ENCODE measurements around the gene AP3S1.
"Not testable (repeated sequence)": the region's sequence is repeated elsewhere in the genome, so short reads cannot be mapped to it uniquely, and the experiment has no call there.

AP3S1 gene

DNA sequence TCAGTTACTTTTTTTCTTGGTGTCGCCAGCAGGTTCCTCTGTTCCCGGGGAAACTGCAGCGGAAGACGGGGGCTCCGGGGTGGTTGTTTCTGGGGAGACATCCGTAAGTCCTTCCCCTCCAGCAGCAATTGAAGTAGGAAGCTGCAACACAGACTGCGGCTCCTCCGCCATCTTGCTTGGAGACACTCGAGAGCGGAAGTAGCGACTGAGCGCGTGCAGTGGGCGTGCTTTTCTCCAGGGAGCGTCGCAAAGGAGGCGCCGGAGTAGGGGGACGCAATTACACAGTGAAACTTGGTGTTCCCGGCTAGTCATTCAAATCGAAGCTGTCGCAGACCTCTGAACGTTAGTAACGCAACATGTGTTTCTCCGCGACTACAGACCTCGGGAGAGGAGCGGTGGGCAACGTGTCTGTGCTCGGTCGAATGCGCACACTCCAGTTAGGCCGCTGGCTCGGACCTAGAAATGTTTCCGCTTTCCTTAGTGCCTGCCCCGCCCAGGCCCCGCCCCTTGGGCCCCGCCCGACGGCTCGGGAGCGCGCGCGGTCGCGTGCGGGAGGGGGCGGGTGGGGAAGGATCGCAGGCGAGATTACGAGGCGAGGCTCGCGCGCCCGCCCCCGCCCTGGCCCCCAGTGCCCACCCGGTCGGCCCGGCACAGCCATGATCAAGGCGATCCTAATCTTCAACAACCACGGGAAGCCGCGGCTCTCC is at the start of gene AP3S1, which contains the start of gene ATG12:
Gene AP3S1, plus strand, starts transcription at position 554 of the 707 bp plus-strand sequence. Its CDS starts 103 bp downstream, at position 657.
Gene ATG12, minus strand, starts transcription at position 184 of the 707 bp plus-strand sequence. Its CDS starts 13 bp downstream, at position 171.
- peak within 1 kb of the TSS; percentile 88 for H3K4me3 ChIP-seq (ENCODE audit: low read depth, low read length)

DNA sequence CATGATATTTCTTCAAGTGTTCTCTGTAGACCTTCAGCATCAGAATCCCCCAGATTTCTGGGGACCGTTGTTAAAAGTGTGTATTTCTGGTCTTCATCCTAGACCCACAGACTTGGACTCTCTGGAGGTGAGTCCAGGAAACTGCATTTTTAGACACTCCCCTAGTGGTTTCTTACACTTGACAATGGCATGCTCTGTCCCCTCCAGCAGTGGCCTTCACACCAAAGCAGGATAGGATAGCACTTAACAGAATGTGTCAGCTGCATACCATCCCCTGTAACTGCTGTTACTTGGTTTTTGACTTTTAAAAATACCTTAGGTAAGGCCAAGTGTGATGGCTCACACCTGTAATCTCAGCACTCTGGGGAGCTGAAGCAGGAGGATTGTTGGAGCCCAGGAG is 46.0 kb upstream of the AP3S1 start:
- no peak overlapping the region for H3K4me3 ChIP-seq (ENCODE audit: low read depth, low read length)

DNA sequence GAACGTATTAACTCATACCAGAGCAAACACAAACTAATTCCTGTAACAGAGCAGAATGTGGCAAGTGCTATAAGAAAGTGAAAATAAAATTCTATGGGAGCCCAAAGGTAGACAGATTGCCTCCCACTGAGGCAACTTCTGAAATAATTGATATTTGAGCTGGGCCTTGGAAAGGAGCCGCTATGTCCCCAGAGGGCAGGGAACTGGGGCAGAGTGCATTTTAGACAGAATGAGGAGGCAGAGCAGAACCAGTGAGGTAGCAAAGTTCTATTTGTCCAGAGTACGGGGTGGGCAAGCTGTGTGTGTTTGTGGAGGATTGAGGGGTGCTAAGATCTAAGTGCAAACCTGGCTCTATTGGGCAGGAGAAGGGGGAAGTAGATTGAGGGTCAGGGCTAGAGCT is 45.1 kb upstream of the AP3S1 start:
- no peak overlapping the region for H3K4me3 ChIP-seq (ENCODE audit: low read depth, low read length)

DNA sequence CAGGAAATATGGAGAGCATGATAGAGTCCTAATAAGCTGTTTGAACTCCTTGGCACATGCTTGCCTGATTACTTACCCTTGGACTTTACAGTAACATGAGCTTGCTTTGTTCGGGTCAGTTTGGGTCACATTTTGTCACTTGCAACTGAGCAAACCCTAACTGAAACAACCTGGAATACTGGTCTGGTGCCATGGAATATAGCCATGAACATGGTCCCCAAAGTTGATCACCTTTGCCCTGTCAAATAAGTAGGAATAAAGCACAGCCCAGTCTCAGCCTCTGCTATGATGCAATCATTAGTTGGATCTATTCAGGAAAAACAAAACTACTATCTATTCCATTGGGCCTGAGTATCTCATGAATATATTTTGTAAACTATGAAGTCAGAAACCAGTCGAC is 43.5 kb upstream of the AP3S1 start:
- H3K4me3 ChIP-seq (ENCODE audit: low read depth, low read length) = no peak overlapping the region

DNA sequence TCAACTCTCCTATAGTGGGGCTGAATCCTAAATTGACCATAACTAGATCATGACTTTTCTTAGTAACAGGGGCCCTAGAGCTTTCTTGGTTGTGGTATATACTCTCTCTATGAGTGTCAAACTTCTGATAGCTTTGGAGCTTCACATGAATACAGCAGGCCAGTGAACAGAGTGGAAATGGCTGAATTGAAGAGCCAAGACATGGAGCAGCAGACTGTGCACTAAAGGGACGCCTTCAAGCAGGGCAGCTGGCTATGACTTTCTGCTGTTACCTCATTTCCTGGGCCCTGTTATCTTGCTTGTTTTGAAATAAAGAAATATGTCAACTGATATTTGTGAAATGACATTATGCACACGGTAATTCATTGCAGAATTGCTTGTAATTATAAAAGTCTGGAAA is 41.6 kb upstream of the AP3S1 start:
- H3K4me3 ChIP-seq (ENCODE audit: low read depth, low read length) = no peak overlapping the region

DNA sequence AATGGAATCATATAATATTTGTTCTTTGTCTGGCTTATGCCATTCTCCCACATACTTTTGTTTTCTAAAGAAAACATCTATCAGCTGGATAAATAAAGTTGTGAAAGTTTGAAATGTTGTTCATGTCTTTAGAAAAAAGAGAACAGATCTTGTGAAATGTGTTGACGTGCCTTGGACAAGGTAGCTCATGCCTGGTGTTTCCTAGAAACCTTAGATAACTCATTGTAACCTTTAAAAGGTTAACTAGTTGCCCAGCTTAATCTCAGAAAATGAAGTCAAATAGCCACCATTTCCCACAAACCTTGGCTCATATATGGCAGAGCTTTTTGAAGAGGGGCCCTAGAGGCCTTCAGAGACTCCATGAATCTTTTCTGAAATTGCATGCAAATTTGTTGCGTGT is 40.6 kb upstream of the AP3S1 start:
- H3K4me3 ChIP-seq (ENCODE audit: low read depth, low read length) = no peak overlapping the region

DNA sequence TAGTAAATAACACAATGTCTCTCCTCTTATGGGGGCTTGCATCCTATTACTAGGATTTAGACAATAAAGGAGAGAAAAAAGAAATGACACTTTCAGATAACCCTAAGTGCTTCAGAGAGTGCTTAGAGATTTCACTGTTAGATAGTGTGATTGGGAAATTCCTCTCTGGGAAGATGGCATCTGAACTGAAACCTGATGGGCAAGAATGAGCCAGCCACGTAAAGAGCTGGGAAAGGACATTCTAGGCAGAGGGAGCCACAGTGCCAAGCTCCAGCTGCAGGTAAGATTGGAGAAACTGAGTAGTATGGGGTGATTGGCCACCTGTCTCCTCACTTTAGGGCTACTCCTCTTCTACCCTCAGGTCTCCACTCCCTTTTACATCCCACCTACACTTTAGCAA is 39.8 kb upstream of the AP3S1 start:
- H3K4me3 ChIP-seq (ENCODE audit: low read depth, low read length) = no peak overlapping the region

DNA sequence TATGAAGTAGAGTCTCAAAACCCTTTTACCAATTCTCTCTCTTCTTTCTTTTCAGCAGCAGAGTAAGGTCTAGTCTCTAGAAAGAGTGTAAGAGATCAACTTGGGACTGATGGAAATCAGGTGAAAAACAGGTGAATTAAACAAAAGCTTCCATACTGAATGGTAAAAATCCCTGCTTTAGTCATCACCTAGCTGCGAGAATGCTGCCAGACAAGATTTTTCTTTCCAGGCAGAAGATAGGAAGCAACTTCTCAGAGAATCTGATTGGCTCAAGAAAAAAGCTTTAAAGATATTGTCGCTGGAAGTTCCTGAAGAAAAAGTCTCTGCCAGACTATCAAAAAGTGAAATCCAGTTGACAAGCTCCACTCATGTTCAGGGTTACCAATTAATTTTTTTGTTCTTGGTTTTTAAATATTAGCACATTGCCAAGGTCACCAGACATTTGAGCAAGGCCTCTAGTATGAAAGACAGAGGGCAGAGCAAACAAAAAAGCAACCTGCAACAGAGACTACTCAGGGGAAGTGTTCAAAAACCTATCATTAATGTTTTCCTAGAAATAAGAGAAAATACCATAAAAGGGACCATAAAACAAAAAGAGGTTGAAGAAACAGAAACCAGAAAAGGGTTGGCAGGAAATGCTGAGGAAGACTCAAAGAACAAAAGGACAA is 34.6 kb upstream of the AP3S1 start:
- H3K4me3 ChIP-seq (ENCODE audit: low read depth, low read length) = no peak overlapping the region

DNA sequence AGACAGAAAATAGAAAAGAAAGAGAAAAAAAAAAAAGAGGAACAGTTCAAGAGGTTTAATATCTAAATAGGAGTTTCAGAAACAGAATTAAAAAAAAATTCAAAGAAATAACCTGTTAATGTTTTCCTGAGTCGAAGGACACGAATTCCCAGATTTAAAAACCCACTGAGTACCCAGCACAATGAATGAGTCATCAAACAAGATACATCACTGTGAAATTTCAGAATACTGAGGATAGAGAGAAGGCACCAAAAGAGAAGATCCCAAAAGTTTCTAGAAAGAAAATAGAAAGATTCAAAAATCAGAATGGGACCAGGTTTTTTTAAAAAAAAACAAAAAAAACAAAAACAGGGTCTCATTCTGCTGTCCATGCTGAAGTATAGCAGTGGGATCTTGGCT is 34.1 kb upstream of the AP3S1 start:
- H3K4me3 ChIP-seq (ENCODE audit: low read depth, low read length) = no peak overlapping the region

DNA sequence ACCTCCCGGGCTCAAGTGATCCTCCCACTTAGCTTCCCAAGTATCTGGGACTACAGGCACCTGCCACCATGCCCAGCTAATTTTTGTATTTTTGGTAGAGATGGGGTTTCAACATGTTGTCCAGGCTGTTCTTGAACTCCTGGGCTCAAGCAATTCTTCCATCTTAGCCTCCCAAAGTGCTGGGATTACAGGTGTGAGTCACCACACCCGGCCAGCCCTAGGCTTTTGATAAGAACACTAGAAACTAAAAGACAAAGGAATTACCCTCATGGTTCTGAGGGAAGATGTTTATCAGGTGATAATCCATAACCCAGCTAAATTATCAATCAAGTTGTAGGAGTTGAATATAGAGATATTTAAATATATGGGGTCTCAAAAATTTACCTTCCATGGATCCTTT is 33.7 kb upstream of the AP3S1 start:
- H3K4me3 ChIP-seq (ENCODE audit: low read depth, low read length) = not testable (repeated sequence)

DNA sequence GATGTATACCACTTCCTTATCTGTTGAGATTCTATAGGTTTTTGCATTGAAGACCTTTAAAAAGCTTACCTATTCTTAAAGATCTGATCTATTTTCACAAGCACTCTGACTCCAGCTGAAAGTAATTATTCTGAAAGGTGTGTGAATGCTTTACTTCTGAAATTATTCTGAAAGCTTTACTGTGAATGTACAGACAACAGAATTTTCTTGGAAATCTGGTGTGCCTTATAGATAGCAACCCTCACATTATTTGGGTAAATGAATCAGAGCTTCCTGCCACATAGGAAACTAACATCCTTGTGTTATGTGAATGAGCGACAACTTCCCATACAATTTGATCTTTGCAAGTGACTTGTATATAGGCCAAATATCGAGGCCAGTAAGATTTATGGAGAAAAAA is 31.8 kb upstream of the AP3S1 start:
- H3K4me3 ChIP-seq (ENCODE audit: low read depth, low read length) = no peak overlapping the region

DNA sequence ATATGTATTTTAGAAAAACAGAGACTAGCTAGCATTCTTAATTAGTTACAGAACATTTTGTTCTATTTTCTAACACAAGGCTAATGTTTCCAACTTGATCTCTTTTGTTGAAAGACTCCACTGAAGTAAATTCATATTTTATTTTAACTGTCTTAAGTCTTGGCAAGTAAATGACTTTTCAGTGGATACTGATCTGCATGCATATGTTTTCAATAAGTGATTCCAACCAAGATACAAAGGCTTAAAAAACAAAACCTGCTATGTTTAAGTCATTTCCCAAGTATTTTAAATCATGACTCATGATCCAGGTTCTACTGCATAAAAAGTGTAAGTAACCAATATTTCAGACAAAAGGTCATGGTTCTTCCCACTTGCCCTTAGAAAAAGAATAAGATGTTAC is 31.0 kb upstream of the AP3S1 start:
- H3K4me3 ChIP-seq (ENCODE audit: low read depth, low read length) = no peak overlapping the region

DNA sequence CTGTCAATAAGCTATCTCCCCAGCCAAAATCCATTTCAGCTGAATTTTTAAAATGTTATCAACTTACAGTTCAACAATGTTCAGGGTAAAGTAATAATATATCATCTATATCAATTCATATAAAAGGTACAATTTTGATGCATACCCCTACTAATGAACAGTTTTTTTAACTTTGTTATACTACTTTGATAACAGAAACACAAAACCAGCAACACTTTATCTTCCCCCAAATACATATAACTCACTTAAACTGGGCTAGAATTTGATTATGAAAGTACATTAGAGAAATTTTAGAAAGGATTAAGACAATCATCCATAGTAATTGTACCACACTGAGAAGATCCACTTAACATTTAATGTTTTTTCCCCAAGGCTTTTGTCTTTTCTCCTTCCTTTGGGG is 30.3 kb upstream of the AP3S1 start:
- H3K4me3 ChIP-seq (ENCODE audit: low read depth, low read length) = no peak overlapping the region

DNA sequence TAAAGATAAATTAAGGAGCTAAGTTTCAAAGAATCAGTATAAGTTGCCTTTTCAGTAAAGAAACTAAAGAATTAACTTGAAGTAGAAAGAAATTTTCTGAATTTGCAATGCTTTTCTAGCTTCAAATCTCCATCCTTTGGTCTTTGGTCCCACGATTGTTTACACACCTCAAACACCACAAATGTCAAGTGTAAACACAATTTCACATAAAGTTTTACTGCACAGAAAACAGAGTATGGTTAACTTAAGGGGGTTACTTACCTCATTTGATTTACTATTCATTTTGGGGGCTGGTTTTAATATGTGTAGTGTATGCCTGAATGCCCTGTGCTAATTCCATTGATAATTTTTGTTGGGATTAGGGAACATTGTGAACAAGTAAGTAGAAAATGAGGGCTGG is 29.4 kb upstream of the AP3S1 start:
- H3K4me3 ChIP-seq (ENCODE audit: low read depth, low read length) = no peak overlapping the region

DNA sequence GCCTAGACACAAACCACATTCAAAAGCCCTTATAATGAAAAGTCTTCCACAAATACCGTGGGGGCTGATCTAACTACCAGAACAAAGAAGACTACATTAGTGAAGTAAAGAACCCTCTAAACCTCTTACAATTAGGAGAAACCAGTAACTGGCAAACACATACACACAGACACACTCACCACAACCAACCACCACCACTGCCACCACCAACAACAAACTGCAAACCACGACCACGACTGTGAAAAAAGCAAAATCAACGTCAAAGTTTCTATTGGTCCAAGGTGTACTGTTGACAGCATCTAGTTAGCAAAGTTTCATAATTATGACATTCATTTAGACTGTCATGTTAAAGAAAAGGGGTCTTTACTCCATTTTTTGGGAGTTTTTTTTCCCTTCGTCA is 28.0 kb upstream of the AP3S1 start:
- no peak overlapping the region for H3K4me3 ChIP-seq (ENCODE audit: low read depth, low read length)

DNA sequence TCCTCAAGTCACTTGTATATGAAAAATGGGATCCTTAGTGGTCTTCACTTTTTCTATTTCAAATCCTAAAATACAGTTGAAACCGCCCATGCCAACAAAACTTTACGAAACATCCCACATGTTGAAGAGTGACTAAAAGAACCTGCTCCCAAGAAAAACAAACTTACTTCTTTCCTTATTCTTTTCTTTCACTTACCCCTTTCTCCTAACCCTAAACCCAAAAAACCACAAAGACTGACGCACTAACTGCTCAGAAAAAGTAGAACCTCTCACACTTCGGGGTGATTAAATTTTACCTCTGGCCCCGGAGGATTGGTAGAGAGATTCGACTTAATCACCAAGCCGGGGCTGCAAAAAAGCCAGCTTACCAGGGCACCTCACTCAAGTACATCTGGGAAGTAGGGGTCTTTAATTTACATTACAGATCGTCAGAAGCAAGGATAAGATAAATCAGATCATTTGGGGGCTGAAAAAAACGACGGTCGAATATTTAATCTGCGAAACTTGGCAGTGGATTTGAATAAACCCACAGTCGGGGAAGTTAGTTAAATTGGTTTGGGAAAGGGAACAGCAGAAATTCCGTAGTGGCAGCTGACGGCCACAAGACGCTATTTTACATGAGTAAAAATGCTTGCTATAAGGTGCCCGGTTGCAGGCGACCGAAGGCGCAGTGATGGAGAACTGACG is 26.6 kb upstream of the AP3S1 start:
- H3K4me3 ChIP-seq (ENCODE audit: low read depth, low read length) = peak overlapping the region; percentile 84

DNA sequence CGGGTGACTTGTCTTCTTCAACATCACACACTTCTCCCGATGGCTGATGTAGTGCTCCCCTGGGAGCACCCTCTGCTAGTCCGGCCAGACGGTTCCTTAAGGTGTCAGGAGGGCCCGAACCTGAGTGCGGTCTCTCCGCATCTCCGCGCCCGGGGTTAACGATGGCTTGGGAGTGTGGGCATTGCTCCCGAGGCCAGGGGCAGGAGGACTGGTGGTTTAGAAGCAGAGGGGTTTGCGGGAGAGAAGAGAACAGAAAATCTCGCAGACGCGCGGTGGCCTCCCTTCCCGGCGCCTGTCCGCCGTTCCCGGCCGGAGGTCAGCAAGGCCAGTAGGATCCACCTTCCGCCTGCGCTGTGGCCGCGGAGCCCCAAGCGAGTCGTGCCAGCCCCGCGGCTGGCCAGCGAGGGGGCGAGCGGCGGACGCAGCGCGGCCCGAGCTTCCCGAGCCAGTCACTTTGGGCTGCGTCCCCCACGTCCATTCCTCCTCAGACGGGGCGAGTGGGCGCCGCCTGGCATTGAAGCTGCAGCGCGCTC is 26.0 kb upstream of the AP3S1 start:
- H3K4me3 ChIP-seq (ENCODE audit: low read depth, low read length) = peak overlapping the region; percentile 84

DNA sequence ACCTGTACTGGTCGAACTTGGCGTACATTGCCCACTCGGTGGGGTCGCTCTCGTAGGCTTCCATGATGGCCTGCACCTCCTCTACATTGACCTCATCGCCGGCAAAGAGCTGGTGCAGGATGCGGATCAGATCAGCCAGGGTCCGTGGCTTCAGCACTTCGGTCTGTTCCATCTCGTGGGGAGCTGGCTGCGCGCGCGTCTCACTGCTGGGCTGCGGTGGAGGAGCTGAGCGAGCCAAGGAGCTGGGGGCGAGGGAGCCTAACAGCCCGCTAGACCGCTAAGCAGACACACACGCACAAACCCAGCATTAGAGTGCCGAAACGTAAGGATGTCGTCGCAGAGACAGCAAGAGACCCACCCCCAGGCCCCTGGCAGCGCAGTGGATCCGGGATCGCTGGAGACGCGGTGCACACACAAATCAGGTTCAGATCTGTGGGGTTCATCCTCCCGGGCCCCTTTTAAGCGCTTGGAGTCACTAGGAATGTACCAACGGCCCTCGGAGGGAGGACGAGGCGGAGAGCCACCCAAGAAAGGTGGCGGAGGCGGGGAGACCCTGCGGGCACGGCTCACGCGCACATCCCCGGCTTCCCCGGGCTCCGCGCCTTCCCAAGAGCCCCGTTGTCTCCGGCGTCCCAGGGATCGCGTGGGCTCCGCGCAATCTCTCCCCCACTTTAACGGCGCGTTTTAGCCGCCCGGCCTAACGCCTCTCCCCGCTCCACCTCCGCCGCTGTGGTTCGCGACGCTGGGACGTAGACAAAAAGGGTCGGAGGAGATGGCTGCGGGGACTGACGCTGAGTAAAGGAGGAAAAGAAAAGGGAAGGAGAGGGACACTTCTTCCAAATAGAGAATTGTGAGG is 25.3 kb upstream of the AP3S1 start, which contains the start of gene CDO1:
Gene CDO1, minus strand, starts transcription at position 434 of the 856 bp plus-strand sequence. Its CDS starts 262 bp downstream, at position 172.
- peak within 1 kb of the TSS; percentile 84 for H3K4me3 ChIP-seq (ENCODE audit: low read depth, low read length)

DNA sequence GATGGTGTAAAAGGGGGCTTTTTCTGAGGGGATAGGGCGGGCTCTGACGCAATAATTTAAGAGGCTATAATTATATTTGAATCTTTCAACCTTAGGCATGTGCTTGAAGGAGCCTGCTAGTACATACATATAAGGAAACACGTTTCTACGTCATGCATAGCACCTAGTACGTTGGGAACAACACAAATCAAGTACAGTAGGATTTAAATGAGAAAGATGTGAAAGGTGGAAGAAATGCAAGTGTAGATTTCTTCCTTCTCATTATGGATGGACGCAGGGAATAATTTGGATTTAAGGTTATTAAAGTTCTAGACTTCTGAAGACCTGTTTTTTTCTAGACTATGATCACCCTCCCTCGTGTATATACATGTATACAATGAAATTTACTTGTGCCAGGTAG is 24.3 kb upstream of the AP3S1 start:
- H3K4me3 ChIP-seq (ENCODE audit: low read depth, low read length) = no peak overlapping the region

DNA sequence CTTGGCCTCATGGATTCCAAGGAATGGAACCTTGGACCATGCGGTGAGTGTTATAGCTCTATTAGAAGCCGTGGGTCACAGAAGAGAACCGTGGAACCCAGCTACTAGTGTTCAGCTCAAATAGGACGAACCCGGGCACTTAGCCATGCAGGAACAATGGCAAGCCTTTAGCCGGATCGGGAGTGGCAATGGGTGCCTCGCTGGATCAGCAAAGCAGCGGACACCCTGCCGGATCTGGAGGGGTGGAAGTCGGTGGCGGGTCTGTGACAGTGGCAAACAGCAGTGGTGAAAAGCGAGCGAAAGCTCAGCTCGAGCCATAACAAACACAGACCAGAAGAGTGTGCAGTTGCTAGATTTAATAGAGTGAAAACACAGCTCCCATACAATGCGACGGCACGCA is 22.9 kb upstream of the AP3S1 start:
- no peak overlapping the region for H3K4me3 ChIP-seq (ENCODE audit: low read depth, low read length)

DNA sequence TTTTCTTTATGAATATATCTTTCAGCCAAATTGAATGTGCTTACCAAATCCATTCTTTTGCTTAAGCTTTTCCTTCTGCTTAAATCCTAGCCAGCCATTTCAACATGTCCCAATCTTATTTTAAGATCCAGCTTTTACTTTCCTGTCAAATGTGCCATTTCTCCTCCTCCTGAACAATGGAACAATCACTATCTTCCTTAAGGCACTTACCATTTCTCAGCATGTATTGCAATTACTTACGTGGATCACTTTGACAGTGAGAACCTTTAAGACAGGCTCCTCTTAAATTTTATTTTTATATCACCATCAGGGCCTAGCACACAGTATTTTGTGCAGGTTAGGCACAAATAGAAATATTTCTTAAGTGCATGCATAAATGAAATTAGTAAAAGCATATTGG is 20.9 kb upstream of the AP3S1 start:
- no peak overlapping the region for H3K4me3 ChIP-seq (ENCODE audit: low read depth, low read length)
